Right renal cortex interstitium (tissue), 3 donors: Measurements from ENCODE around the gene THEM4. TPM values are rescaled to one million over a fixed set of nuclear protein-coding genes. Genes with fewer than 3 reads are reported as not detected.

Experiments used
- DNase-seq, 3 donors: peaks; one replicate each; pipeline ENCODE4 v3.0.0-alpha.2; 2013; ENCODE audit warnings: low read depth in 3 of 3, low spot score in 2 of 3
- polyA plus RNA-seq, 3 donors: library from polyadenylated mRNA; unstranded; fragments of 120-200 nt; gene quantifications; one replicate each; pipeline ENCODE4 v1.2.1, GENCODE V29; 2013; ENCODE audit not compliant: insufficient read length in 3 of 3

Gene THEM4
- polyA plus RNA-seq, 3 donors = 20.9 to 22.1 (median 21.8) TPM

DNA sequence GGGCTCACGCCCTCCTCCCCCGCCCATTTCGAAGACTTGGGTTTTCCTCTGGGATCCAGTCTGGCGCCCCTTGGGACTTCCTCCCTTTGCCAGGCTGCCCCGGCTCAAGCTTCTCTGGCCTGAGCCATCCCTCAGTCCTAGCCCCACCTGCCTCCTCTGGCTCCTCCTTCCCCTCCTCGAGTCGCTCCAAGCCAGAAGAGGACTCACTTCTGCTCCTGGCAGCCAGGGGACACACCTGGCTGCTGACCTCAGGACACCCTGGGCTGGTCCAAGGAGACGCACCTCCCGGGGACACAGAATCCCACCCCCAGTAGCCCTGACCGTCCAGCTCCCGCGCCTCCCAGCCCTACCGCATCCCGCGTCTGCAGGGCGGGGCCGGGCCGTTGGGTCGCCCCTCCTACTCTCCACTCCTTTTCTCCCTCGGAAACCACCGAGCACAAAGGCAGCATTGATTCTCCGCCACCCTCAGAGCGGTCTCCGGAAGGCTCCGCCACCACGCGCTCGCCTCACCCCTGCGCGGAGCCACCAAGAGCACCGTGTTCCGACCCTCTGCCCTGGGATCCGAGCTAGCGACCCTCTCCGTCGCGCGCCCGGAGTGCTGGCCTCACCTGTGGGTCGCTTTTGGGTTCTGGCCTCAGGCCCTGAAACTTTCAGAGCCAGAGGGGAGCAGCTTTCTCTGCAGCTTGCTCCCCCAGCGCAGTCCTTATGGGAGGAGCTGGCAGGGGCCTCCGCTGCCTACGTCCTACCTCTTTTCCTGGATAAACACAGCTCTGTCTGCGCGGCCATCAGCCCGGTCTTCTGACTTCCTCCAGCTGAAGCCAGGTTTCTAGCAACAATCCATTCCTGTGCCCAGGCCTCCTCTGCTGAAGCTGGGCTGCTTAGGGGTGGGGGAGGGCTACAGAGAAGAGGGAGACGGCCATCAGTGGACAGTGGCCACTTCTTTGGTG, 69.6 kb downstream of the THEM4 start, which contains the start of gene C2CD4D:
TSS of gene C2CD4D (minus strand) at position 364 of the 947 bp plus-strand sequence. CDS start 831 bp downstream, outside the sequence.
- no peak for DNase-seq

- no peak for DNase-seq
Measured at GRCh38 chr1:151839082-151839412, 70.3 kb downstream of the THEM4 start.

DNA sequence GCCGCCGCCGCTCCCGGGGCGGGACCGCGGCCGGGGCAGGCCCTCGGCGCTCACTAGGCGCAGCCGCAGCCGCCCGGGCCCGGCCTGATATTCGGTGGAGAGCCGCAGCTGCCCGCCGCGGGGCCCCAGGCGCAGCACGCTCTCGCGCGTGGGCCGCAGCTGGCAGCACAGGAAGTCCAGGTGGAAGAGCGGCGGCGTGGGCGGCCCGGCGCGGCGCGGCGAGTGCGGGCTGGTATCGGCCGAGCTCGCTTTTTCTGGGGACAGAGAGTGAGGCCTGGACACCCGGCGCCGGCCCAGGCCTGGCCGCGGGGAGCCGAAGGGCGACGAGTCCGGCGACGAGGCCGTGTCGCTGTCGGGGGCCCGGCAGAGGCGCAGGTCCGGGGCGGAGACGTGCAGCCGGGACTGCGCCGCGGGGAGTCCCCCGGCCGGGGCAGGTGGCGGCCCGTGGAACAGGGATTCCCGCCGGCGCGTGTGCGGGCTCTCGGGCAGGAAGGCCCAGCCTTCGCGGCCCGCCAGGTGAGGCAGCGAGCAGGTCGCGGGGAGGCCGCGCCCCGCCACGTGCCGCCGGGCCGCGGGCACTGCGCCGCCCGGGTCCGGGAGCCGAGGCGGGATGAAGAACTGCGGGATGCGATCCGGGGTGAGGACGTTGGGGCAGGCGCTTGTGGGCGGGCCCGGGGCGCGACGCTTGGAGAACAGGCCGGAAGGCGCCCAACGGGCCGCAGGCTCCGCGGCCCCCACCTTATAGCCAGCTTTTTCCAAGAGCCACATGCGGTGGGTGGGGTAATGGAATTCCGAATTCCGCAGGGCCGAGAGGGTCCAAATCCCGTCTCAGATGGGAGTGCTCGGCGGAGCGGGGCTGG, 70.9 kb downstream of the THEM4 start:
- DNase-seq = no peak

DNA sequence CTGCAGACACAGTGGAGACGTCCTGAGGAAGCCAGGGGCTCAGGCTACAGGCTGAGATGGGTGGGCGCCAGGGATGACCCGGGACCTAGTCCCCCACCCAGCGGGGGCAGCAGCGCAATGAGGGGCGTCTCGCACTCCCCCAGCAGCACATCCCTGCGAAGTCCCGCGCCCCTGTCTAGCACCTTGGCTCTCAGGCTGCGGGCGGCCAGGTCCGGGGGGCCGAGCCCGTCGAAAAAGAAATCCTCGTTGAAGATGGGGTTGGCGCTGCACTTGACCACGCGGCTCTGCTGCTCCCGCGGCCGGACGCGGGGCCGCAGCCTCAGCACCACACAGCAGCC, 71.5 kb downstream of the THEM4 start:
- DNase-seq = no peak

GRCh38 chr1:151837197-151837596, 72.1 kb downstream of the THEM4 start:
- no peak for DNase-seq

GRCh38 chr1:151835596-151835995, 73.7 kb downstream of the THEM4 start:
- DNase-seq = no peak

GRCh38 chr1:151834239-151834638, 75.1 kb downstream of the THEM4 start:
- DNase-seq = no peak

GRCh38 chr1:151833172-151833900, 76.0 kb downstream of the THEM4 start:
- no peak for DNase-seq

DNA sequence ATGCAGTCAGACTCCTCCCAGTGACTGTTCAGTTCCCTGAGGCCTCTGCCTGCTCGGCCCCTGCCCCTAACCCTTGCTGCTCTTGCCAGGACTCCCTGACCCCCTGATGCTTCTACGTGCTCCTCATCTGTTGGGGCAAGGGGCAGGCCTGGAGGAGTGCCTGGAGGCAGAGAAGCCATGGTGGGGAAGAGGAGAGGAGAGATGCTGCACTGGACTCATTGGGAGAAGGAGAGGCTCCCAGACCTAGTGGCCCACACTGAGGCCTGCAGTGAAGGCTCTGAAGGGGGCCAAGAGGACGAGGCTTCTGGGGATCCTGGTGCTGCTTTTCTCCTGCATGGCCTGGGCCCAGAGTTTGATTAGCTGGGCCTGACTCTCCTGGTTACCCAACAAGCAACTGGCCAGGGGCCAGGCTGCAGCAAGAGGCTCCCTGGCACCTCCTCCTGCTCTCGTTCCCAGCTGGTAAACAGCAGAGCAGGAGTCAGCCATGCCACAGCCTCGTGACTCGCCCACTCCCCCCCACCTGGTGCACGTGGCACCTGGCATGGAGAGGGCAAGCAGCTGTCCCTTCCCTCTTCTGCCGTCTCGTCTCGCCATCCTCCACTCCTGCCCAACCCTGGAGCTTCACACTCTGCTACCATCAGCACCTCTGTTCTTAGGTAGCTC, 76.9 kb downstream of the THEM4 start:
- no peak for DNase-seq

DNA sequence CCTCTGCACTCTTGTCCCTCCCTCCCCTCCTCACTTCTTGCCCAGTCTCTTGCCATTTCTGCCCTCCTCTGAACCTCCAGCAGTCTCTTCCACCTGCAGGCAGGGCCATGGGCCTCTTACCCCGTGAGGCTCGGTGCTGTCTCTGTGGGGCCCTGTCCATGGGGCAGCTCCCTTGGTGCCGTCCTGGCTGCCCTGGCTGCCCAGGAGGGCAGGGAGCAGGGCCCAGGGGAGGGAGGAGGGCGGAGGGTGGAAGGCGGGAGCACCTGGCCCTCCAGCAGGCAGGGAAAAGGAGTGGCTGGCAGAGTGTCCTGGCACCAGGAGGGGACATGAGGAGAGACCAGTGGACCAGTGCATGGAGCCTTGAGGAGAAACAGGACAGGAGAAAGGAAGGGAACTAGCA, 77.7 kb downstream of the THEM4 start, which contains the start of gene RORC:
TSS of gene RORC (minus strand) at position 198 of the 400 bp plus-strand sequence. CDS start at position 160, 38 bp downstream.
- DNase-seq = no peak

DNA sequence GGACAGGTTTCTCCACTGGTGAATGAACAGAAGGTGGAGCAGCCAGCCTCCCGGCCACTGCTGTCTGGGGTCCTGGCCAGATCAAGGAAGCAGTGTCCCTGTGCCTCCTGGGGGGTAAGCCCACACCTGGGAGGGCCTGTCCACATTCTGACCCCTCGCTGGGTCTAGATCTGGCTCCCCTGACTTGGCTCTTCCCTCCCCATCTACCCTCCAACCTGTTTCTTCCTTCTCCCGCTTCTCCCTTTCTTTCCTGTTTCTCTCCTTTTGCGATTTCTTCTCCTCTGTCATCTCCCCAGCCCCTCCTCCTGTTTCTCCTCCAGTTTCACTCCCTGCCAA, 78.1 kb downstream of the THEM4 start:
- no peak for DNase-seq

DNA sequence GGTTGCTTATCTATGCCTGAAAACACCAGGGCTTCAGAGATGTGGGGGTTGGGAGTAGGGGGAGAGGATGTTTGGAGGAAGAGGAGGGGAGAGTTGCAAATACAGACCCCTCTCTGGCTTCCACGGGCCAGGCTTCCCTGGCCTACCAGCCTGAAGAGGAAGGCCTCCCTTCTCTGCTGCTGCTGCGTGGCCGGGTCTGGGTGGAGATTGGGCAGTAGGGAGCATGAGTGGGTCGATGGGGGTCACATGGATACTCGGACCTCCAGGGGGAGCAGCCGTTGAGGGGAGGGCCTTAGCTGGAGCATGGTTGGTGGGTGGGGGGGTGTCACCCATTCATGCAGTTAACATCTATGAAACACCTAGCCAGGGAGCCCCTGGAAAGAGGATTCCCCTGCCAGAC, 79.3 kb downstream of the THEM4 start:
- DNase-seq = no peak

- no peak for DNase-seq
Measured at GRCh38 chr1:151829352-151830046, 79.8 kb downstream of the THEM4 start.

- DNase-seq = no peak
Measured at GRCh38 chr1:151828921-151829320, 80.4 kb downstream of the THEM4 start.

DNA sequence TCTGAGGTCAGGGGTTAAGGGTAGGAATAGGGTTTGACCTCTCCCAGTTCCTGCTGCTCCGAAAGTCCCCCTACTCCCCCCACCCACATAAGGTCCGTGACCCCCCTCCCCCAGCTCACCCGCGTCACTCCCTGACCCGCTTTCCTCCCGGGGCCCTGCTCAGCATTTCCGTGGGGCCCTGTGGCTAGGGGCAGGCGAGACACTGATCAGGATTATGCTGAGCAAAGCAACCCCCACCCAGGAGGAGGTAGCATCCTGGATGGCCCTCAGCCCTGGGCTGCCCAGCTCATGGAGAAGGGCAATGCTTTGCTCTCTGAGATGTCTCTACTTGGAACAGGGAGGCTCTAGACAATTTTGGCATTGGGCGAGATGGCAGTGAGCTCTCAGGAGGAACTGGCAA, 81.5 kb downstream of the THEM4 start:
- DNase-seq = no peak

- DNase-seq = no peak
Measured at GRCh38 chr1:151825751-151826660, 83.3 kb downstream of the THEM4 start.

- no peak for DNase-seq
Measured at GRCh38 chr1:151825204-151825603, 84.1 kb downstream of the THEM4 start.
